AG09309 (cell line): Measurements from ENCODE around the gene POTEF.
"Not testable (repeated sequence)": the region's sequence is repeated elsewhere in the genome, so short reads cannot be mapped to it uniquely, and the experiment has no call there.

ENCODE experiments used
- DNase-seq: peaks from one replicate; pipeline ENCODE4 v3.0.0-alpha.2; 2010; ENCODE audit warnings: low read depth
- H3K4me3 ChIP-seq: 2 replicates; pipeline ENCODE4 v1.5.1; 2011; ENCODE audit warnings: mild to moderate bottlenecking, low read depth, low read length, moderate library complexity; ENCODE audit not compliant: control insufficient read depth
- CTCF ChIP-seq: IDR thresholded peaks from 2 replicates; pipeline ENCODE4 v1.5.1; 2011; ENCODE audit warnings: mild to moderate bottlenecking, low read depth, low read length, inconsistent platforms; ENCODE audit not compliant: insufficient read depth, control insufficient read depth; ENCODE audit errors: missing control alignments

POTEF gene

GRCh38 chr2:130129120-130129829 lies at the start of gene POTEF:
TSS of gene POTEF (minus strand) at chr2:130129222. CDS start at chr2:130120515, 8,707 bp downstream.
- DNase-seq, H3K4me3 ChIP-seq: not testable (repeated sequence)

GRCh38 chr2:130174866-130175265 lies 45.8 kb upstream of the POTEF start:
- not testable (repeated sequence) for DNase-seq, H3K4me3 ChIP-seq

GRCh38 chr2:130169896-130170295 lies 40.9 kb upstream of the POTEF start:
- DNase-seq: no peak
- no peak for TF ChIP-seq CTCF
- no peak overlapping the region for H3K4me3 ChIP-seq

- DNase-seq, H3K4me3 ChIP-seq: not testable (repeated sequence)
These were observed 40.1 kb upstream of the POTEF start for GRCh38 chr2:130169163-130169562.

- not testable (repeated sequence) for H3K4me3 ChIP-seq, DNase-seq
These were observed 37.6 kb upstream of the POTEF start for GRCh38 chr2:130166611-130167010.

- no peak for TF ChIP-seq CTCF
- no peak for DNase-seq
- no peak overlapping the region for H3K4me3 ChIP-seq
These were observed 36.4 kb upstream of the POTEF start for GRCh38 chr2:130165293-130166016.

GRCh38 chr2:130162968-130163367 lies 33.9 kb upstream of the POTEF start:
- H3K4me3 ChIP-seq: no peak overlapping the region
- no peak for DNase-seq
- TF ChIP-seq CTCF: no peak

GRCh38 chr2:130162486-130162885 lies 33.5 kb upstream of the POTEF start:
- not testable (repeated sequence) for H3K4me3 ChIP-seq, DNase-seq

GRCh38 chr2:130160838-130161705 lies 32.0 kb upstream of the POTEF start:
- not testable (repeated sequence) for DNase-seq, H3K4me3 ChIP-seq
